ENCODE results near the gene EXOSC10. TPM values are rescaled to one million over a fixed set of nuclear protein-coding genes. Genes with fewer than 3 reads are reported as not detected.

EXOSC10 gene
- polyA plus RNA-seq, 2 of the 4 experiments (the other 2 are of a cell fraction): 45.4 to 76.9 TPM

DNA sequence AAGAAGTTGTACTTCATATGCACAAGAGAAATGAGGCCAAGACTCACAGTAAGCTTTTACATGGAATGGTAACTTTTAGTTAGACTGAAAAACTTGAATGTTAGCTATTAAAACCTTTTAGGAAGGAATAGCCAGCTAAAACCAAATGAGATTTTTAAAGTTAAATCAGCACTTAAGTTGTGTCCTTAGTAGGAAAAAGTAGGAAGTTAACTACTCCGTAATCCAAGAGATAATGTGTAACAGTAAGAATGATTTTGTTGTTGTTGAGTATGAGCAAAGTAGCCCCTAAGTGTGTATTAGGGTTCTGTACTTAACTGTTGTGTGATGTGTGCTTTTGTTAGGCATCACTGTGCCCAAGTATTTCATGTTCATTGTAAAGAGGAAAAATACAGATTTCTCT lies 74.1 kb downstream of the EXOSC10 start:
- POLR2A ChIA-PET: no interaction called here
- DNase-seq (ENCODE audit: low read depth in 1 of 2, low spot score in 1 of 2): no peak

GRCh38 chr1:11024874-11025203 lies 74.8 kb downstream of the EXOSC10 start:
- DNase-seq (ENCODE audit: low read depth in 1 of 2, low spot score in 1 of 2) (no peak), FAIRE-seq (no peak), ATAC-seq (no peak)
- WGBS (ENCODE audit: missing lambda C conversion rate): 100% methylated on average over 2 of the region's 2 CpGs
- Histone ChIP-seq H3K9me3 (no peaks in the 10 kb centered on the region), H3K4me1 (no peaks in the 10 kb centered on the region), H3K27ac (no peak overlapping the region), H3K4me3 (no peak overlapping the region), H3K4me2 (no peak overlapping the region)
- ChIA-PET POLR2A (interaction anchor here (1.5 kb wide), 1 partner anchor 12 kb away, joined by 4 read pairs; the partner anchor contains the start of gene TARDBP), CTCF (interaction anchor here (2.1 kb wide), 1 partner anchor 13 kb away, joined by 6 read pairs; no protein-coding TSS in a partner anchor)
- TF ChIP-seq HOXA7 (CRISPR knock-in tag; IDR thresholded peaks at IDR 0.05) (no peak), EHF (CRISPR knock-in tag; IDR thresholded peaks at IDR 0.05) (no peak), EHMT2 (IDR thresholded peaks at IDR 0.05; ENCODE audit: low read depth) (no peak), MYC (IDR thresholded peaks at IDR 0.05; ENCODE audit: borderline replicate concordance, low read length) (no peak), BHLHE40 (IDR thresholded peaks at IDR 0.05; ENCODE audit: low read depth, low read length) (no peak), CEBPB (IDR thresholded peaks at IDR 0.05) (no peak), MAZ (IDR thresholded peaks at IDR 0.05; ENCODE audit: borderline replicate concordance, low read depth, low read length) (no peak), NR3C1 (IDR thresholded peaks at IDR 0.05) (no peak), CHD2 (IDR thresholded peaks at IDR 0.05; ENCODE audit: low read length, partially characterized antibody) (no peak), CBX2 (IDR thresholded peaks at IDR 0.05; ENCODE audit: borderline replicate concordance, low read depth) (no peak)

More for the DNA sequence above, 74.1 kb downstream of the EXOSC10 start:
- WGBS (ENCODE audit: missing lambda C conversion rate): 92% methylated on average over 1 of the region's 1 CpG
- CTCF ChIA-PET: interaction anchor here (2.1 kb wide), 1 partner anchor 12 kb away, joined by 6 read pairs; no protein-coding TSS in a partner anchor
- no peaks in the 10 kb centered on the region for H3K4me1 ChIP-seq
- no peak overlapping the region for H3K27ac ChIP-seq
- H3K9me3 ChIP-seq: no peaks in the 10 kb centered on the region
- no peak overlapping the region for H3K4me3 ChIP-seq
- FAIRE-seq (no peak), ATAC-seq (no peak)
- TF ChIP-seq EHMT2 (IDR thresholded peaks at IDR 0.05; ENCODE audit: low read depth) (no peak), RNF2 (IDR thresholded peaks at IDR 0.05; ENCODE audit: borderline replicate concordance, low read depth) (no peak), EP300 (IDR thresholded peaks at IDR 0.05) (no peak), SMC3 (IDR thresholded peaks at IDR 0.05) (no peak)
- no peak overlapping the region for H3K4me2 ChIP-seq

DNA sequence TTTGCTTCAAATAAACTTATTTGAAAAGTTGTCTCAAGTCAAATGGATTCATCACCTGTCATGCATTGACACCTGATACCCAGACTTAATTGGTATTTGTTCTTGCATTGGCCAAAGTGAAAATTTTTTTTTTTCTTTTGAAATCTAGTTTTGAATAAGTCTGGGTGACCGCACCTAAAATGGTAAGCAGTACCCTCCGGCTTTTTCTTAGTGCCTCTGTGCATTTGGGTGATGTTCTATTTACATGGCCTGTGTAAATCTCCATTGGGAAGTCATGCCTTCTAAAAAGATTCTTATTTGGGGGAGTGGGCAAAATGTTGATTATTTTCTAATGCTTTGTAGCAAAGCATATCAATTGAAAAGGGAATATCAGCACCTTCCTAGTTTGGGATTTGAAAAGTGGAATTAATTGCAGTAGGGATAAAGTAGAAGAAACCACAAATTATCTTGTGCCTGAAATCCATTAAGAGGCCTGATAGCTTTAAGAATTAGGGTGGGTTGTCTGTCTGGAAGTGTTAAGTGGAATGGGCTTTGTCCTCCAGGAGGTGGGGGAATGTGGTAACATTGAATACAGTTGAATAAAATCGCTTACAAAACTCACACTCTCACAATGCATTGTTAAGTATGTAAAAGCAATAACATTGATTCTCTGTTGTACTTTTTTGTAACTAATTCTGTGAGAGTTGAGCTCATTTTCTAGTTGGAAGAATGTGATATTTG lies 75.4 kb downstream of the EXOSC10 start:
- FAIRE-seq: no peak
- DNase-seq (ENCODE audit: low read depth in 1 of 2, low spot score in 1 of 2): no peak
- no peaks in the 10 kb centered on the region for H3K9me3 ChIP-seq
- WGBS (ENCODE audit: missing lambda C conversion rate): 90% methylated on average over 3 of the region's 3 CpGs
- H3K4me1 ChIP-seq: no peaks in the 10 kb centered on the region
- ChIA-PET CTCF (interaction anchor here (2.1 kb wide), 1 partner anchor 13 kb away, joined by 6 read pairs; no protein-coding TSS in a partner anchor), POLR2A (interaction anchor here (1.5 kb wide), 1 partner anchor 12 kb away, joined by 4 read pairs; the partner anchor contains the start of gene TARDBP)
- no peak overlapping the region for H3K4me3 ChIP-seq
- ATAC-seq: no peak
- H3K4me2 ChIP-seq: no peak overlapping the region
- no peak for TF ChIP-seq RCOR1 (IDR thresholded peaks at IDR 0.05; ENCODE audit: low read depth, low read length)
- TF ChIP-seq NFE2L2 (conservative IDR thresholded peaks at IDR 0.05; ENCODE audit: low read length): no peak
- TF ChIP-seq MYC (IDR thresholded peaks at IDR 0.05; ENCODE audit: borderline replicate concordance, low read length): no peak
- no peak for TF ChIP-seq EHMT2 (IDR thresholded peaks at IDR 0.05; ENCODE audit: low read depth)
- no peak for TF ChIP-seq CHD4 (IDR thresholded peaks at IDR 0.05; ENCODE audit: borderline replicate concordance)
- TF ChIP-seq, protein P1, sequence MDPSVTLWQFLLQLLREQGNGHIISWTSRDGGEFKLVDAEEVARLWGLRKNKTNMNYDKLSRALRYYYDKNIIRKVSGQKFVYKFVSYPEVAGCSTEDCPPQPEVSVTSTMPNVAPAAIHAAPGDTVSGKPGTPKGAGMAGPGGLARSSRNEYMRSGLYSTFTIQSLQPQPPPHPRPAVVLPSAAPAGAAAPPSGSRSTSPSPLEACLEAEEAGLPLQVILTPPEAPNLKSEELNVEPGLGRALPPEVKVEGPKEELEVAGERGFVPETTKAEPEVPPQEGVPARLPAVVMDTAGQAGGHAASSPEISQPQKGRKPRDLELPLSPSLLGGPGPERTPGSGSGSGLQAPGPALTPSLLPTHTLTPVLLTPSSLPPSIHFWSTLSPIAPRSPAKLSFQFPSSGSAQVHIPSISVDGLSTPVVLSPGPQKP (IDR thresholded peaks at IDR 0.05; ENCODE audit: low read depth, low read length): no peak
- no peak for TF ChIP-seq ZFP36 (IDR thresholded peaks at IDR 0.05; ENCODE audit: borderline replicate concordance, partially characterized antibody)
- no peak for TF ChIP-seq HEYL (CRISPR knock-in tag; IDR thresholded peaks at IDR 0.05)
- no peak for TF ChIP-seq HDAC2 (IDR thresholded peaks at IDR 0.05)
- no peak for TF ChIP-seq HES2 (IDR thresholded peaks at IDR 0.05)
- no peak for TF ChIP-seq JUNB (IDR thresholded peaks at IDR 0.05)
- no peak for TF ChIP-seq MAX (IDR thresholded peaks at IDR 0.05)
- TF ChIP-seq NR3C1 (IDR thresholded peaks at IDR 0.05): no peak
- no peak for TF ChIP-seq CBX8 (IDR thresholded peaks at IDR 0.05)
- TF ChIP-seq CEBPB (IDR thresholded peaks at IDR 0.05): no peak
- no peak for TF ChIP-seq PHF8 (IDR thresholded peaks at IDR 0.05; ENCODE audit: borderline replicate concordance, low read depth)
- TF ChIP-seq KDM5A (IDR thresholded peaks at IDR 0.05): no peak
- no peak overlapping the region for H3K27ac ChIP-seq

All from A549 (cell line).